NCI-H2107 (cell line): Measurements from ENCODE around the gene PIGL.
"Not testable (repeated sequence)": the region's sequence is repeated elsewhere in the genome, so short reads cannot be mapped to it uniquely, and the experiment has no call there.

Source experiments
- DNase-seq: peaks from one replicate; lab custom pipeline; 2025; lab: John Stamatoyannopoulos, UW

Gene PIGL

GRCh38 chr17:16216341-16217001 is 539 bp upstream of the PIGL start:
- DNase-seq = not testable (repeated sequence)

- DNase-seq = no peak
Observed at GRCh38 chr17:16222406-16222805, 5.4 kb downstream of the PIGL start.

DNA sequence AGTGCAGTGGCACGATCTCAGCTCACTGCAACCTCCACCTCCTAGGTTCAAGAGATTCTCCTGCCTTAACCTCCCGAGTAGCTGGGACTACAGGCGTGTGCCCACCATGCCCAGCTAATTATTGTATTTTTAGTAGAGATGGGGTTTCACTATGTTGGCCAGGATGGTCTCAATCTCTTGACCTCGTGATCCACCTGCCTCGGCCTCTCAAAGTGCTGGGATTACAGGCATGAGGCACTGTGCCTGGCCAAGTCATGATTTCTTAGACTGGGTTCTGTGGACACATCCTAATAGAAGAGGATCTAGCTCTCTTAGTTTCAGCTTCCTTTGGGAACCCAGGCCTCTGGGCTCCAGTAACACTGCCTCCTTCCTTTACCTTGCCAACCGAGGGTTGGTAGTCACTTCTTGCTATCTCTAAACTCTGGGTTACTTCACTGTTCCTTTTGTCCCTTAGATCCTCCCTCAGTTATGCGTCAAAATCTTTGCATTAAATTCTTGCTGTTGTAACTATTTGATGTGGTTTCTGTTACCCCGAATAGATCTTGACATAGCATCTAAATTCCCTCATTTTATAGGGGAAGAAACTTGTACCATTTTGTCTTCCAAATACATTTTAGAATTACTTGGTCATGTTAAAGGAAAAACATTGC is 13.0 kb downstream of the PIGL start:
- DNase-seq = not testable (repeated sequence)

- DNase-seq = no peak
Observed at GRCh38 chr17:16232391-16232790, 15.4 kb downstream of the PIGL start.

DNA sequence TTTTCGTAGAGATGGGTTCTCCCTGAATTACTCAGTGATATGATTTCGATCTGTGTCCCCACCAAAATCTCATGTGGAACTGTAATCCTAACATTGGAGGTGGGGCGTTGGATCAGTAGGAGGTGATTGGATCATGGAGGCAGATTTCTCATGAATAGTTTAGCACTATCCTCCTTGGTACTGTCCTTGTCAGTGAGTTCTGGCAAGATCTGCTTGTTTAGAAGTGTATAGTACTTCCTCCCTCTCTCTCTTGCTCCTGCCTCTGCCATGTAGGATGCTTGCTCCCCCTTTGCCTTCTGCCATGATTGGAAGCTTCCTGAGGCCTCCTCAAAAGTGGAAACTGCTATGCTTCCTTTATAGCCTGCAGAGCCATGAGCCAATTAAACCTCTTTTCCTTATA is 22.9 kb downstream of the PIGL start:
- no peak for DNase-seq

DNA sequence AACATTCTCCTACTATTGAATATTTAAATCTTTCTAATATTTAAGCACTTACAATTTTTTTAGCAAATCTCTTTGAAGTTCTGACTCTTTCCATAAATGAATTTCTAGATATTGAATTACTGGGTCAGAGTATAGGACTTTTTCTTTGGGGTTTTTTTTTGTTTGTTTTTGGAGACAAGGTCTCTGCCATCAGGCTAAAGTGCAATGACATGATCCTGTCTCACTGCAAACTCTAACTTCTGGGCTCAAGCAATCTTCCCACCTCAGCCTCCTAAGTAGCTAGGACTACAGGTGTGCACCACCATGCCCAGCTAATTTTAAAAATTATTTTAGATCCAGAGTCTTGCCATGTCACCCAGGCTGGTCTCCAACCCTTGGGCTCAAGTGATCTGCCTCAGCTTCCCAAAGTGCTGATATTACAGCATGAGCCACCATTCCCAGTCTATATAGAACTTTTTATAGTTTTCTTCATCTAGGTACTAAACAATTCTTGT is 24.9 kb downstream of the PIGL start:
- no peak for DNase-seq

GRCh38 chr17:16243385-16243784 is 26.4 kb downstream of the PIGL start:
- DNase-seq = no peak

GRCh38 chr17:16243801-16244567 is 27.0 kb downstream of the PIGL start:
- no peak for DNase-seq

DNA sequence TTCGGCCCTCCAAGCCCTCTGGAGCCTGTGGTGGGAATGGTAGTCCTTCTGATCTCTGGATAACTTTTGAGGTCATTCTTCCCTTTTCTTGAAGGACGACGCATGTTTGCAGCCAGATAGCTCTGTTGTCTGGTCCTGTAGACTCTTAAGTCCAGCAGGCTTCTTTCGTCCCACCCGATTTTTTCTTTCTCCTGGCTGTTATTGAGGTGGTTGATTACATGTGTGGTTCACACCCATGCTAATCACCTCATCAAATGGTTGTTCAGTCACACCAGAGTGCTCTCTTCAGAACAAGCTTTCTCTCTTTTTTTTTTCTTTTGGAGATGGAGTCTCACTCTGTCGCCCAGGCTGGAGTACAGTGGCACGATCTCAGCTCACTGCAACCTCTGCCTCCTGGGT is 30.6 kb downstream of the PIGL start:
- no peak for DNase-seq

DNA sequence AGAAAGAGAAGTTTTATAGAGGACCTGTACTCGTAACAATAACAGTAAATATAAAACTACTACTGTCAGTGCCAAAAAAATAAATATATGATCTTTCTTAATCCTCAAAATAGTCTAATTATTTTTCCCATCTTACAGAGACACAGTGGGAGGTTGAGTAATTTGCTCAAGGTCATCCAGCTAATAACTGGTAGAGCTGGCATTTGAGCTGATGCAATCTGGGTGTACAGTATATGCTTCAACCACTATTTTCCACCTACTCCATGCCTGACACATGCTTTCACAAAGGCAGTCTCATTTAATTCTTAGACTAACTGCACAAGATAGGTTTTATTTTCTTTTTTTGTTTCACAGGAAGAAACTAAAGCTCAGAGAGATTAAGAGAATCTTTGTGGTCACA is 33.6 kb downstream of the PIGL start:
- DNase-seq = no peak

DNA sequence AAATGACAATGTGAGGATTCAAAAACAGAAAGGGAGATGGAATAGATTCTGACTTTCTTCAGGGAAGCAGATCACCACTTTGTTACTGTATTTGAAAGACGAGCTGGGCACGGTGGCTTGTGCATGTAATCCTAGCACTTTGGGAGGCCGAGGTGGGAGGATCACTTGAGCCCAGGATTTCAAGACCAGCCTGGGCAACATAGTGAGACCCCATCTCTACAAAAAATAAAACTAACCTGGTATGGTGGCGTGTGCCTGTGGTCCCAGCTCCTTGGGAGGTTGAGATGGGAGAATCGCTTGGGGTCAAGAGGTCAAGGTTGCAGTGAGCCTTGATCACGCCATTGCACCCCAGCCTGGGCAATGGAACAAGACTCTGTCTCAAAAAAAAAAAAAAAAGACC is 34.0 kb downstream of the PIGL start:
- DNase-seq = no peak

GRCh38 chr17:16251556-16251955 is 34.5 kb downstream of the PIGL start:
- DNase-seq = no peak

- DNase-seq = no peak
Observed at GRCh38 chr17:16254773-16255400, 37.9 kb downstream of the PIGL start.

DNA sequence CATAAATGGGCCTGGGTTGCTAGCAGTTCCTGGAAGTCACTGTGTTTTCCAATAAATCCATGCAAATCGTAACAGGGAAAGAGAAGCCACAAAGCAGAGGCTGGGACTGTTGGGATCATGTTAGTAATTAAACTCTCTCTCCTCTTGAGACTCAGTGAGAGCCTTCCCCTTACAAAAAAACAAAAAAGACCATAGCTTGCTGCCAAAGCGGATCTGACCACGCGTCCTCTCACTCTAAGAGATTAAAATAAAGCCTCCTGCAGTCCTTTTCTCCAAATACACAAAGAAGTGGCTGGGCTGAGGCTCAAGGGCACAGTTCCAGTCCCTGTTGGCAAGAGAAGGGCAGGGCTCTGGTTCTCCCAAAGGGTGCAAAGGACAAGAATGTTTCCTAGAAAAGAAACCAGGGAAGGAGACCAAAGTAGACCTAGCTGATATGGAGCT is 38.5 kb downstream of the PIGL start:
- DNase-seq = no peak

- no peak for DNase-seq
Observed at GRCh38 chr17:16258901-16259300, 41.9 kb downstream of the PIGL start.

GRCh38 chr17:16259926-16260325 is 42.9 kb downstream of the PIGL start:
- DNase-seq = no peak

GRCh38 chr17:16261049-16261448 is 44.0 kb downstream of the PIGL start:
- no peak for DNase-seq

- DNase-seq = no peak
Observed at GRCh38 chr17:16262201-16262600, 45.2 kb downstream of the PIGL start.

GRCh38 chr17:16267174-16267573 is 50.2 kb downstream of the PIGL start:
- no peak for DNase-seq

- no peak for DNase-seq
Observed at GRCh38 chr17:16269658-16270057, 52.6 kb downstream of the PIGL start.

DNA sequence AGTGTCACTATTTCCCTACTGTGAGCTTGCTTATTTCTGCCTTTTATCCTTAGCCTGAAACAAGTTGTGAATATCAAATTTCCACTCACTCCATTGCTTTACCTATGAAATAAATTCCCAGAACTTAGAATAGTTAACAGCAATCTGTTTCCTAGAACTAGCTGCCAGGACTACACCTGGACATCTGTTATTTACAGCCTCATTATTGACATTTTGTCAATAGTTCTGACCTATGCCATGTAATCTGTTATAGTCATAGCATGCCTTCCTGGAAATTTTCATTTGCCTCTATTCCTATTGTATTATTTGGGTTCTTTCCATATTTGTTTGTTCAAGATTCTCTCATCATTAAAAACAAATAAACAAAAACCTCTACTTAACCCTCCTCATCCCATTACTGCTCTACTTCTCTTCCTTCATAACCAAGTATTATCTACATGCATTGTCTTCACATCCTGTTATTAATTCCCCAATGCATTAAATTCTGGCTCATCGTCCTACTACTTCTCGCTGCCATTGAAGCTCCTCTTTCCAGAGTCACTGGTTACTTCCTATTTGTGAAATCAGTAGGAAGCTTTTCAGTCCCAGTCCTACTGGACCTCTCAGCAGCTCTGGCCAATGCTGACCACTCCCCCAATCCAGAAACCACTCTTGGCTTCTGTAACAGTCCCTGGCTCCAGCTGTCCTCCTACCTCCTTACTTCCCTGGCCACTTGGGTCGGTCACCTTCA is 55.3 kb downstream of the PIGL start:
- no peak for DNase-seq

DNA sequence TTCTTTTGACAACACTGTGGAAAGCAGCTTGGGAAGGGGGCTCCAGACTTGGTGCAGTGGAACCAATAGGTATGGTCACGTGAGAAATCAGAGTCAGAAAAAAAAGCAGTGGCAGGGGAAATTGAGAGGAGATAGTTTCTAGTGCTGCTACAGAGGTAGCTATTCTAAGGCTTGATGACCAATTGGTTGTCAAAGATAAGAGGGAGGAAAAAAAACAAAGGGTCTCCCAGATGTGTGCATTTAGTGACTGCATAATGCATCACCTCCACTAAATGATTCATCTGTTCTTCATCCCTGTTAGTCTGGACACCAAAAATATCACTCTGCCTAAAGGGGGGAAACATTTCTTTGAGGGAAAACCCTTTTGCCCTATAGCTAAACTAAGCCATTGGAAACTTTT is 56.5 kb downstream of the PIGL start:
- no peak for DNase-seq
